K562 (cell line): ENCODE measurements around the gene PLCB1. TPM values are rescaled to one million over a fixed set of nuclear protein-coding genes. Genes with fewer than 3 reads are reported as not detected.

Source experiments
- ATAC-seq: fragments of 200-7000 bp; cut with Tn5 transposase; 3 replicates; pipeline ENCODE4 v1.9.1; 2020; ENCODE audit warnings: moderate library complexity
- BruUV-seq: library from RNA; stranded (reverse); fragments of 400-500 nt; replicated peaks from 2 replicates; lab custom pipeline; 2021; lab: Mats Ljungman, UMichigan
- CTCF ChIA-PET: fragments of 300-600 bp; formaldehyde crosslinking; extraction: SDS; loops from one replicate; lab custom pipeline; 2021; ENCODE audit warnings: low intra/inter-chr PET ratio; lab: Yijun Ruan, JAX
- POLR2A ChIA-PET: fragments of 300-600, 350-650 bp; sonication (Branson Sonifier 250); formaldehyde crosslinking; extraction: SDS; loops from one replicate; lab custom pipeline; 2021; ENCODE audit warnings: antibody characterized with exemption, inconsistent platforms; lab: Yijun Ruan, JAX
- DNase-seq, 4 experiments: peaks; one replicate each; pipeline versions ENCODE4 v3.0.0 to v3.0.0-alpha.2; 2011 to 2018; ENCODE audit warnings: low spot score in 3 of 4, mixed read lengths in 3 of 4; ENCODE audit errors: extremely low read depth in 1 of 4
- FAIRE-seq: peaks from 2 replicates; lab custom pipeline; 2011; peaks lifted over from hg19 to GRCh38; lab: Jason Lieb, UNC
- H2AFZ ChIP-seq: 2 replicates; pipeline ENCODE4 v1.6.0; 2011; ENCODE audit warnings: low read depth, low read length, control low read depth, inconsistent platforms
- H3K27ac ChIP-seq: fragments of 200-600 bp; 3 replicates; pipeline ENCODE4 v1.8.0; 2011; ENCODE audit warnings: low read depth, mild to moderate bottlenecking, control low read depth, inconsistent platforms, low read length, moderate library complexity, mixed read lengths; ENCODE audit errors: extremely low read depth
- H3K27me3 ChIP-seq, 2 experiments: fragments of 300-600 bp in 1 of 2; 2 replicates in 1 of 2; 3 replicates in 1 of 2; pipeline versions ENCODE4 v1.6.0 to v1.8.0; 2011; ENCODE audit warnings: inconsistent platforms in 2 of 2, low read length in 2 of 2, mild to moderate bottlenecking in 1 of 2, mixed read lengths in 1 of 2, moderate library complexity in 1 of 2; ENCODE audit not compliant: control insufficient read depth in 2 of 2, insufficient read depth in 2 of 2
- H3K36me3 ChIP-seq: fragments of 300-600 bp; 3 replicates; pipeline ENCODE4 v1.8.0; 2011; ENCODE audit warnings: mild to moderate bottlenecking, low read length, inconsistent platforms; ENCODE audit not compliant: control insufficient read depth, insufficient read depth
- H3K4me1 ChIP-seq, 2 experiments: fragments of 200-600 bp in 1 of 2; replicated peaks in 1 of 2; 2 replicates in 1 of 2; 3 replicates in 1 of 2; pipeline versions ENCODE4 v1.5.1 to v1.8.0; 2011; ENCODE audit warnings: inconsistent platforms in 2 of 2, low read length in 2 of 2, mild to moderate bottlenecking in 1 of 2, mixed read lengths in 1 of 2, moderate library complexity in 1 of 2; ENCODE audit not compliant: control insufficient read depth in 2 of 2, insufficient read depth in 2 of 2
- H3K4me2 ChIP-seq: 2 replicates; pipeline ENCODE4 v1.6.1; 2011; ENCODE audit warnings: low read length, control low read depth, inconsistent platforms, mixed read lengths; ENCODE audit not compliant: insufficient read depth
- H3K4me3 ChIP-seq: fragments of 200-600 bp; sonication (generic), shearing (Covaris generic); 2 replicates; pipeline ENCODE4 v1.5.1; 2016; ENCODE audit warnings: control low read depth, inconsistent platforms
- H3K79me2 ChIP-seq: fragments of 200-600 bp; 3 replicates; pipeline ENCODE4 v1.8.0; 2011; ENCODE audit warnings: low read length, inconsistent platforms; ENCODE audit not compliant: control insufficient read depth, insufficient read depth
- H3K9ac ChIP-seq, 2 experiments: 2 replicates each; pipeline versions ENCODE4 v1.6.0 to v1.6.1; 2011; ENCODE audit warnings: low read depth in 2 of 2, low read length in 2 of 2, control low read depth in 1 of 2, inconsistent platforms in 1 of 2, mild to moderate bottlenecking in 1 of 2, mixed read lengths in 1 of 2; ENCODE audit not compliant: insufficient read depth in 1 of 2
- H3K9me1 ChIP-seq: one replicate; pipeline ENCODE4 v1.6.0; 2011; ENCODE audit warnings: inconsistent platforms, mild to moderate bottlenecking, low read length, moderate library complexity; ENCODE audit not compliant: control insufficient read depth, insufficient read depth
- H3K9me3 ChIP-seq: replicated peaks from 2 replicates; pipeline ENCODE4 v1.5.1; 2011; ENCODE audit warnings: low read depth, low read length, inconsistent platforms; ENCODE audit not compliant: control insufficient read depth, insufficient read depth
- H4K20me1 ChIP-seq: replicated peaks from 2 replicates; pipeline ENCODE4 v1.6.1; 2011; ENCODE audit warnings: low read length, inconsistent platforms, mixed read lengths; ENCODE audit not compliant: control insufficient read depth, insufficient read depth
- ATF7 ChIP-seq: fragments of 450-650 bp; IDR thresholded peaks from 2 replicates; pipeline ENCODE4 v1.7.1; 2014; ENCODE audit warnings: mild to moderate bottlenecking, moderate library complexity
- BRD4 ChIP-seq: fragments of 200-600 bp; sonication (generic); IDR thresholded peaks from 2 replicates; pipeline ENCODE4 v1.6.1; 2017; ENCODE audit warnings: inconsistent platforms
- FOS ChIP-seq: IDR thresholded peaks from 3 replicates; pipeline ENCODE4 v1.6.1; 2011; ENCODE audit not compliant: insufficient read length; ENCODE audit errors: extremely low read depth
- KDM2B ChIP-seq: fragments of 250-450 bp; sonication (Bioruptor Pico); IDR thresholded peaks from 2 replicates; pipeline ENCODE4 v1.8.0; 2021; ENCODE audit warnings: mild to moderate bottlenecking, moderate library complexity
- LCOR ChIP-seq: sonication (generic); formaldehyde crosslinking; IDR thresholded peaks from 2 replicates; pipeline ENCODE4 v1.8.0; 2022; ENCODE audit warnings: mild to moderate bottlenecking, missing genetic modification reagents
- NCOA6 ChIP-seq: fragments of 450-650 bp; IDR thresholded peaks from 2 replicates; pipeline ENCODE4 v1.6.1; 2017; ENCODE audit warnings: mild to moderate bottlenecking
- POLR2H ChIP-seq: IDR thresholded peaks from 2 replicates; pipeline ENCODE4 v1.6.1; 2016; ENCODE audit warnings: missing genetic modification characterization, low read depth, mild to moderate bottlenecking, control low read depth, missing compliant biosample characterization, moderate library complexity
- SRSF3 ChIP-seq: fragments of 200-400 bp; formaldehyde crosslinking; IDR thresholded peaks from 2 replicates; pipeline ENCODE4 v1.6.1; 2016; ENCODE audit warnings: mild to moderate bottlenecking, low read length, moderate library complexity; ENCODE audit not compliant: insufficient read depth
- TCF7L2 ChIP-seq: fragments of 150-350 bp; IDR thresholded peaks from 2 replicates; pipeline ENCODE4 v1.6.1; 2016; ENCODE audit warnings: low read depth, mild to moderate bottlenecking, low read length, moderate library complexity
- ZNF146 ChIP-seq: IDR thresholded peaks from one replicate; pipeline ENCODE4 v1.6.1; 2018; ENCODE audit warnings: missing compliant biosample characterization; ENCODE audit not compliant: unreplicated experiment
- WGBS: fragments of 100-300 bp; shearing (Covaris generic); methylation state at CpG from one replicate; pipeline ENCODE4 v1.1.6; 2016; ENCODE audit warnings: low coverage, mixed read lengths; ENCODE audit not compliant: insufficient coverage; ENCODE audit errors: missing lambda C conversion rate; 5-methylcytosine and 5-hydroxymethylcytosine counted together
- in situ Hi-C: fragments of 300-500 bp; cut with MboI; formaldehyde crosslinking; loops from 4 replicates; pipeline ENCODE4 v1.15.0; 2018; ENCODE audit warnings: inconsistent platforms, mixed read lengths
- intact Hi-C: fragments of 100-400 bp; cut with micrococcal nuclease; formaldehyde crosslinking; loops from 2 replicates; pipeline ENCODE4 v1.14.2; 2022
- polyA plus RNA-seq, 8 experiments: library from polyadenylated mRNA; depleted of rRNA in 4 of 8; stranded (reverse) in 5 of 8; unstranded in 3 of 8; fragments of >200 nt; fragmentation: Nextera tagmentation in 2 of 8; fragmentation: Illumina TruSeq in 1 of 8; extraction: Ambion mirVana in 2 of 8; extraction: Trizol in 1 of 8; gene quantifications; 2 replicates each; pipeline versions ENCODE4 v1.2.1 to v1.2.3, GENCODE V29; 2011 to 2014; ENCODE audit warnings: inconsistent platforms in 1 of 8, missing spikeins in 1 of 8
- total RNA-seq, 7 experiments: library from RNA; depleted of rRNA in 6 of 7; stranded (reverse); fragments of >200 nt in 6 of 7; fragmentation: Illumina TruSeq in 2 of 7; extraction: Trizol in 2 of 7; gene quantifications; 2 replicates each; pipeline versions ENCODE4 v1.2.1 to v1.2.3, GENCODE V29; 2011 to 2021; ENCODE audit warnings: low replicate concordance in 1 of 7
- TF ChIP-seq, protein P1 (sequence below): fragments of 250-450 bp; sonication (Bioruptor Pico); IDR thresholded peaks from 2 replicates; pipeline ENCODE4 v1.5.0; 2022; ENCODE audit warnings: mild to moderate bottlenecking
- TF ChIP-seq, protein P2 (sequence below): IDR thresholded peaks from 2 replicates; pipeline ENCODE4 v1.6.1; 2014; ENCODE audit warnings: antibody characterized with exemption
- TF ChIP-seq, protein P3 (sequence below): fragments of 250-450 bp; sonication (Bioruptor Pico); IDR thresholded peaks from 2 replicates; pipeline ENCODE4 v1.5.0; 2020; ENCODE audit warnings: mild to moderate bottlenecking, borderline replicate concordance
- TF ChIP-seq, protein P4 (sequence below): fragments of 450-650 bp; formaldehyde crosslinking; IDR thresholded peaks from 2 replicates; pipeline ENCODE4 v1.4.0; 2020; ENCODE audit warnings: mild to moderate bottlenecking, moderate library complexity

PLCB1 gene
- total and polyA plus RNA-seq, 9 of the 15 experiments (the other 6 are each of a cell fraction or from before 2014, with no cell fraction given): 0.34 to 3.1 (median 1.3) TPM

DNA sequence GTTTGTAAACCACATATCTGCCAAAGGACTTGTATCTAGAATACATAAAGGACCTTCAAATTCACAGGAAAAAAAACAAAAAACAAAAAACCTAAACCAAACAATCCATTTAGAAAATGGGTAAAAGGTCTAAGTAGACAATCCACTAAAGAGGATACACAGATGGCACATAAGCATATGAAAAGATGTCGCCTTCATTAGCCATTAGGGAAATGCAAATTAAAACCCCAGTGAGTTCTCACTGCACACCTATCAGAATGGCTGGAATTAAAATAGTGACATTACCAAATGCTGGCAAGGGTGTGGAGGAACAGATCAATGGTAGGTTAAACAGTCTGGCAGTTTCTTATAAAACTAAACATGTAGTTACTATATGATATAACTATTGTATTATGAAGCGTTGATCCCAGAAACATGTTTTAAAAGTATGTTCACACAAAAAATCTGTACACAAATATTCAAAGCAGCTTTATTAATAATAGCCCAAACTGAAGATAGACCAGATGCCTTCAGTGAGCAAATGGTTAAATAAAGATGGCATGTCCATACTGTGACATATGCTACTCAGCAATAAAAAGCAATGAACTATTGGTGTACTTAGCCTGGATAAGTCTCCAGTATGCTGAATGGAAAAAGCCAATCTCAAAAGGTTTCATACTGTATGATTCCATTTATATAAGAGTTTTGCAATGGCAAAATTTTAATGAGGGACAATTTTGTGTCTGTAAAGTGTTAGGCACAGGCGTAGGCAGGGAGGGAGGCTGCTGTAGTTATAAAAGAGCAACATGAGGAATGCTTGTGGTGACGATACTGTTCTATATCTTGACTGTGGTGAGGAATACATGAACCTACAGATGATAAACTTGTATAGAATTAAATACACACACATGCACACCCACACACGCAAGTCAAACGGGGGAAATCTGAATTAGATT is 43.9 kb downstream of the PLCB1 start:
- in situ Hi-C loops (no loop called here), intact Hi-C loops (no loop called here)
- TF ChIP-seq, protein P1, sequence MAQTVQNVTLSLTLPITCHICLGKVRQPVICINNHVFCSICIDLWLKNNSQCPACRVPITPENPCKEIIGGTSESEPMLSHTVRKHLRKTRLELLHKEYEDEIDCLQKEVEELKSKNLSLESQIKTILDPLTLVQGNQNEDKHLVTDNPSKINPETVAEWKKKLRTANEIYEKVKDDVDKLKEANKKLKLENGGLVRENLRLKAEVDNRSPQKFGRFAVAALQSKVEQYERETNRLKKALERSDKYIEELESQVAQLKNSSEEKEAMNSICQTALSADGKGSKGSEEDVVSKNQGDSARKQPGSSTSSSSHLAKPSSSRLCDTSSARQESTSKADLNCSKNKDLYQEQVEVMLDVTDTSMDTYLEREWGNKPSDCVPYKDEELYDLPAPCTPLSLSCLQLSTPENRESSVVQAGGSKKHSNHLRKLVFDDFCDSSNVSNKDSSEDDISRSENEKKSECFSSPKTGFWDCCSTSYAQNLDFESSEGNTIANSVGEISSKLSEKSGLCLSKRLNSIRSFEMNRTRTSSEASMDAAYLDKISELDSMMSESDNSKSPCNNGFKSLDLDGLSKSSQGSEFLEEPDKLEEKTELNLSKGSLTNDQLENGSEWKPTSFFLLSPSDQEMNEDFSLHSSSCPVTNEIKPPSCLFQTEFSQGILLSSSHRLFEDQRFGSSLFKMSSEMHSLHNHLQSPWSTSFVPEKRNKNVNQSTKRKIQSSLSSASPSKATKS: no peak
- TF ChIP-seq ZNF146 (CRISPR knock-in tag) (no peak), SRSF3 (no peak), ATF7 (no peak), POLR2H (tag) (no peak), NCOA6 (no peak), TCF7L2 (no peak), KDM2B (no peak), BRD4 (no peak), LCOR (no peak), FOS (no peak)
- TF ChIP-seq, protein P2, sequence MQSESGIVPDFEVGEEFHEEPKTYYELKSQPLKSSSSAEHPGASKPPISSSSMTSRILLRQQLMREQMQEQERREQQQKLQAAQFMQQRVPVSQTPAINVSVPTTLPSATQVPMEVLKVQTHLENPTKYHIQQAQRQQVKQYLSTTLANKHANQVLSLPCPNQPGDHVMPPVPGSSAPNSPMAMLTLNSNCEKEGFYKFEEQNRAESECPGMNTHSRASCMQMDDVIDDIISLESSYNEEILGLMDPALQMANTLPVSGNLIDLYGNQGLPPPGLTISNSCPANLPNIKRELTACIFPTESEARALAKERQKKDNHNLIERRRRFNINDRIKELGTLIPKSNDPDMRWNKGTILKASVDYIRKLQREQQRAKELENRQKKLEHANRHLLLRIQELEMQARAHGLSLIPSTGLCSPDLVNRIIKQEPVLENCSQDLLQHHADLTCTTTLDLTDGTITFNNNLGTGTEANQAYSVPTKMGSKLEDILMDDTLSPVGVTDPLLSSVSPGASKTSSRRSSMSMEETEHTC: no peak
- TF ChIP-seq, protein P3, sequence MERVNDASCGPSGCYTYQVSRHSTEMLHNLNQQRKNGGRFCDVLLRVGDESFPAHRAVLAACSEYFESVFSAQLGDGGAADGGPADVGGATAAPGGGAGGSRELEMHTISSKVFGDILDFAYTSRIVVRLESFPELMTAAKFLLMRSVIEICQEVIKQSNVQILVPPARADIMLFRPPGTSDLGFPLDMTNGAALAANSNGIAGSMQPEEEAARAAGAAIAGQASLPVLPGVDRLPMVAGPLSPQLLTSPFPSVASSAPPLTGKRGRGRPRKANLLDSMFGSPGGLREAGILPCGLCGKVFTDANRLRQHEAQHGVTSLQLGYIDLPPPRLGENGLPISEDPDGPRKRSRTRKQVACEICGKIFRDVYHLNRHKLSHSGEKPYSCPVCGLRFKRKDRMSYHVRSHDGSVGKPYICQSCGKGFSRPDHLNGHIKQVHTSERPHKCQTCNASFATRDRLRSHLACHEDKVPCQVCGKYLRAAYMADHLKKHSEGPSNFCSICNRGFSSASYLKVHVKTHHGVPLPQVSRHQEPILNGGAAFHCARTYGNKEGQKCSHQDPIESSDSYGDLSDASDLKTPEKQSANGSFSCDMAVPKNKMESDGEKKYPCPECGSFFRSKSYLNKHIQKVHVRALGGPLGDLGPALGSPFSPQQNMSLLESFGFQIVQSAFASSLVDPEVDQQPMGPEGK (CRISPR knock-in tag): no peak
- TF ChIP-seq, protein P4, sequence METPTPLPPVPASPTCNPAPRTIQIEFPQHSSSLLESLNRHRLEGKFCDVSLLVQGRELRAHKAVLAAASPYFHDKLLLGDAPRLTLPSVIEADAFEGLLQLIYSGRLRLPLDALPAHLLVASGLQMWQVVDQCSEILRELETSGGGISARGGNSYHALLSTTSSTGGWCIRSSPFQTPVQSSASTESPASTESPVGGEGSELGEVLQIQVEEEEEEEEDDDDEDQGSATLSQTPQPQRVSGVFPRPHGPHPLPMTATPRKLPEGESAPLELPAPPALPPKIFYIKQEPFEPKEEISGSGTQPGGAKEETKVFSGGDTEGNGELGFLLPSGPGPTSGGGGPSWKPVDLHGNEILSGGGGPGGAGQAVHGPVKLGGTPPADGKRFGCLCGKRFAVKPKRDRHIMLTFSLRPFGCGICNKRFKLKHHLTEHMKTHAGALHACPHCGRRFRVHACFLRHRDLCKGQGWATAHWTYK (CRISPR knock-in tag): no peak
- WGBS: 5% methylated on average over 6 of the region's 6 CpGs
- no peak overlapping the region for H3K4me3 ChIP-seq
- BruUV-seq: no TSS peak
- no peak overlapping the region for H3K27ac ChIP-seq
- no peak overlapping the region for H3K9ac ChIP-seq
- H3K27me3 ChIP-seq: no peaks in the 10 kb centered on the region
- DNase-seq (no peak), ATAC-seq (no peak), FAIRE-seq (no peak)
- H3K36me3 ChIP-seq: no peaks in the 10 kb centered on the region
- H3K79me2 ChIP-seq: no peaks in the 10 kb centered on the region
- no peaks in the 10 kb centered on the region for H3K9me1 ChIP-seq
- ChIA-PET POLR2A (no interaction called here), CTCF (no interaction called here)
- no peak overlapping the region for H2AFZ ChIP-seq
- H3K4me1 ChIP-seq: no peaks in the 10 kb centered on the region
- no peak overlapping the region for H3K4me2 ChIP-seq
- H4K20me1 ChIP-seq: no peaks in the 10 kb centered on the region
- no peaks in the 10 kb centered on the region for H3K9me3 ChIP-seq
